Suppressor macrophage treated with lipopolysaccharide for 4 hours (primary cell): ENCODE measurements around the gene ASPSCR1.

ENCODE experiments used
- DNase-seq: peaks from one replicate; pipeline ENCODE4 v3.0.0-alpha.2; 2020

The ASPSCR1 gene

GRCh38 chr17:82043507-82043906 is 66.1 kb downstream of the ASPSCR1 start:
- no peak for DNase-seq

- no peak for DNase-seq
Observed at GRCh38 chr17:82045936-82046484, 68.6 kb downstream of the ASPSCR1 start.

- no peak for DNase-seq
Observed at GRCh38 chr17:82046903-82047302, 69.5 kb downstream of the ASPSCR1 start.

GRCh38 chr17:82047379-82047778 is 70.0 kb downstream of the ASPSCR1 start:
- DNase-seq = no peak

- DNase-seq = no peak
Observed at GRCh38 chr17:82047914-82048570, 70.6 kb downstream of the ASPSCR1 start.

- DNase-seq = no peak
Observed at GRCh38 chr17:82048571-82048971, 71.1 kb downstream of the ASPSCR1 start.

GRCh38 chr17:82049106-82049505 is 71.7 kb downstream of the ASPSCR1 start:
- DNase-seq = no peak

- DNase-seq = no peak
Observed at GRCh38 chr17:82049521-82049971, 72.1 kb downstream of the ASPSCR1 start.

- DNase-seq = no peak
Observed at GRCh38 chr17:82050152-82050760, 72.8 kb downstream of the ASPSCR1 start.

- DNase-seq = no peak
Observed at GRCh38 chr17:82050761-82051641, 73.6 kb downstream of the ASPSCR1 start.

GRCh38 chr17:82051776-82052637 is 74.6 kb downstream of the ASPSCR1 start, which contains the start of the genes GPS1 and RFNG:
Gene GPS1 (plus strand): TSS chr17:82051898. CDS start chr17:82051932, 34 bp downstream.
Gene RFNG (minus strand): TSS chr17:82051811. CDS start chr17:82051766, 45 bp downstream.
- peak; percentile 78 for DNase-seq

GRCh38 chr17:82052638-82053059 is 75.2 kb downstream of the ASPSCR1 start:
- DNase-seq = no peak

GRCh38 chr17:82053130-82053529 is 75.7 kb downstream of the ASPSCR1 start:
- no peak for DNase-seq

GRCh38 chr17:82053556-82054263 is 76.3 kb downstream of the ASPSCR1 start:
- no peak for DNase-seq

- DNase-seq = no peak
Observed at GRCh38 chr17:82054351-82055022, 77.1 kb downstream of the ASPSCR1 start.

- no peak for DNase-seq
Observed at GRCh38 chr17:82055023-82055964, 77.9 kb downstream of the ASPSCR1 start.

- DNase-seq = no peak
Observed at GRCh38 chr17:82055965-82056728, 78.7 kb downstream of the ASPSCR1 start.

GRCh38 chr17:82056729-82057621 is 79.5 kb downstream of the ASPSCR1 start:
- no peak for DNase-seq
